Activated gamma-delta T cell treated with Interleukin-2 at 50 U/mL for 16 hours (primary cell): ENCODE results near the gene OTOGL.

Experiments
- DNase-seq: peaks from one replicate; pipeline ENCODE4 v3.0.0-alpha.2; 2020

OTOGL gene

GRCh38 chr12:80377140-80377794 lies 277.9 kb downstream of the OTOGL start:
- no peak for DNase-seq

- no peak for DNase-seq
These were observed 281.8 kb downstream of the OTOGL start for GRCh38 chr12:80381121-80381520.

- no peak for DNase-seq
These were observed 282.9 kb downstream of the OTOGL start for GRCh38 chr12:80382254-80382653.

- no peak for DNase-seq
These were observed 301.2 kb downstream of the OTOGL start for GRCh38 chr12:80400571-80400991.

- DNase-seq = no peak
These were observed 301.9 kb downstream of the OTOGL start for GRCh38 chr12:80401191-80401590.

GRCh38 chr12:80404629-80405028 lies 305.3 kb downstream of the OTOGL start:
- no peak for DNase-seq

GRCh38 chr12:80406253-80406652 lies 306.9 kb downstream of the OTOGL start:
- no peak for DNase-seq

GRCh38 chr12:80411787-80412186 lies 312.4 kb downstream of the OTOGL start:
- DNase-seq = no peak

GRCh38 chr12:80412343-80412953 lies 313.1 kb downstream of the OTOGL start:
- DNase-seq = no peak

- no peak for DNase-seq
These were observed 314.1 kb downstream of the OTOGL start for GRCh38 chr12:80413462-80413861.

GRCh38 chr12:80415466-80415865 lies 316.1 kb downstream of the OTOGL start:
- no peak for DNase-seq

- no peak for DNase-seq
These were observed 320.3 kb downstream of the OTOGL start for GRCh38 chr12:80419644-80420043.

- DNase-seq = no peak
These were observed 320.7 kb downstream of the OTOGL start for GRCh38 chr12:80420075-80420474.

- no peak for DNase-seq
These were observed 323.2 kb downstream of the OTOGL start for GRCh38 chr12:80422550-80422949.
